Fibroblast of skin of left quadriceps (primary cell): Measurements from ENCODE around the gene DNMT3L.
"Not testable (repeated sequence)": the region's sequence is repeated elsewhere in the genome, so short reads cannot be mapped to it uniquely, and the experiment has no call there.

Experiments used
- DNase-seq, 2 experiments: peaks; one replicate each; pipeline ENCODE4 v3.0.0-alpha.2; 2013; ENCODE audit warnings: low read depth in 2 of 2

Gene DNMT3L

DNA sequence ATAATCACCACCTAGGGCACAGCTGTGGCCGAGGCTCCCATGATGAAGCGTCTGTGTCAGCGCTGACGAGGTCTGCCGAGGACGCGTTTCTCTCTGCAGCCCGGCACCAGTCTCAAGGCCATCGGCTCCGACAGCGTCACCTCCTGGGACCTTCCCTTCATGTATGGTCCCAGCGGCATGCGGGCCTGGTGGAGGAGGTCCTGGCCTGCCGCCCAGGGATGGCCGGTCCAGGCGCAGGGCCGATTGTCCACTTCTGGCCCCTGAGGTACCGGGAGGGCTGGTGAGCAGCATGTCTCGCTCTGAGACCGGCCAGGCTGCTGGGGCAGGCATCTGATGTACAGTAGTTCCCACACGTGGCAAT lies 64.6 kb downstream of the DNMT3L start:
- DNase-seq = not testable (repeated sequence)
